Spleen (tissue), 11 donors: ENCODE data around the gene FBXO40. TPM values are rescaled to one million over a fixed set of nuclear protein-coding genes. Genes with fewer than 3 reads are reported as not detected.

Source experiments
- DNase-seq: peaks from one replicate; pipeline ENCODE4 v3.0.0-alpha.2; 2020
- H3K27ac ChIP-seq, 8 donors: fragments of 200-600 bp; sonication (generic) in 7 of 8; 1 replicate in 4 of 8; 2 replicates in 4 of 8; pipeline versions ENCODE4 v1.5.0 to v1.8.0; 2016 to 2021; ENCODE audit warnings: inconsistent platforms in 4 of 8, mild to moderate bottlenecking in 4 of 8, moderate library complexity in 1 of 8
- H3K27me3 ChIP-seq, 7 donors: fragments of 200-600 bp; sonication (generic) in 6 of 7; replicated peaks in 1 of 7; 1 replicate in 4 of 7; 2 replicates in 3 of 7; pipeline versions ENCODE4 v1.5.0 to v1.8.0; 2016 to 2021; ENCODE audit warnings: inconsistent platforms in 3 of 7, mild to moderate bottlenecking in 1 of 7
- H3K36me3 ChIP-seq, 6 donors: fragments of 200-600 bp; sonication (generic) in 5 of 6; 1 replicate in 4 of 6; 2 replicates in 2 of 6; pipeline versions ENCODE4 v1.5.0 to v1.8.0; 2016 to 2021; ENCODE audit warnings: inconsistent platforms in 2 of 6
- H3K4me1 ChIP-seq, 6 donors: fragments of 200-600 bp; sonication (generic) in 5 of 6; 1 replicate in 3 of 6; 2 replicates in 3 of 6; pipeline versions ENCODE4 v1.5.0 to v1.8.0; 2016 to 2021; ENCODE audit warnings: inconsistent platforms in 3 of 6
- H3K4me3 ChIP-seq, 8 donors: fragments of 200-600 bp; sonication (generic) in 7 of 8; 1 replicate in 4 of 8; 2 replicates in 4 of 8; pipeline versions ENCODE4 v1.5.0 to v1.8.0; 2016 to 2021; ENCODE audit warnings: inconsistent platforms in 4 of 8, mild to moderate bottlenecking in 4 of 8, moderate library complexity in 2 of 8
- H3K9me3 ChIP-seq, 8 donors: fragments of 200-600 bp; sonication (generic) in 7 of 8; 1 replicate in 4 of 8; 2 replicates in 4 of 8; pipeline versions ENCODE4 v1.5.0 to v1.8.0; 2016 to 2021; ENCODE audit warnings: inconsistent platforms in 4 of 8
- CTCF ChIP-seq, 11 experiments: fragments of 200-600 bp in 7 of 11; fragments of 450-650 bp in 4 of 11; sonication (generic) in 4 of 11; IDR thresholded peaks in 8 of 11; conservative IDR thresholded peaks in 3 of 11; 1 replicate in 7 of 11; 2 replicates in 4 of 11; pipeline versions ENCODE4 v1.4.0 to v1.8.0; 2016 to 2021; ENCODE audit warnings: antibody characterized with exemption in 11 of 11, inconsistent platforms in 4 of 11, mild to moderate bottlenecking in 1 of 11
- POLR2A ChIP-seq, 3 donors: fragments of 450-650 bp; IDR thresholded peaks; one replicate each; pipeline ENCODE4 v1.5.1; 2017; ENCODE audit warnings: antibody characterized with exemption in 3 of 3, mild to moderate bottlenecking in 1 of 3
- POLR2AphosphoS5 ChIP-seq, 3 donors: sonication (generic); formaldehyde crosslinking; IDR thresholded peaks; one replicate each; pipeline ENCODE4 v1.5.1; 2017; ENCODE audit warnings: antibody characterized with exemption in 3 of 3
- WGBS, 5 donors: extraction: QIAGEN DNeasy Blood & Tissue Kit in 3 of 5; methylation state at CpG; one replicate each; pipeline versions ENCODE4 v1.1.5 to v1.1.7; 2013 to 2018; 5-methylcytosine and 5-hydroxymethylcytosine counted together
- intact Hi-C: fragments of 100-400 bp; cut with DNase I; formaldehyde crosslinking; loops from one replicate; pipeline ENCODE4 v1.15.0; 2023; ENCODE audit warnings: low total_unique reads
- polyA plus RNA-seq, 3 donors: library from polyadenylated mRNA; stranded (reverse); fragments of 200-250 nt; gene quantifications; one replicate each; pipeline ENCODE4 v1.2.1, GENCODE V29; 2013
- total RNA-seq, 7 donors: library from RNA; depleted of rRNA in 3 of 7; stranded (reverse); fragments of >200 nt in 3 of 7; fragmentation: NEBNext Ultra II Directional in 4 of 7; extraction: Animal tissue kit (Norgen Biotek cat#: 25700) in 4 of 7; gene quantifications; one replicate each; pipeline versions ENCODE4 v1.1.0 to v1.2.1, GENCODE V29; 2016 to 2021
- donor health status: healthy with polysubstance abuse.
- donor health status: DM: no; HTN: no; CAD: no; lungs with moderate emphysema.
- donor health status: DM: no; HTN: no; CAD: no.
- donor health status: Bipolar disorder and iron deficiency.
- donor health status: healthy.
- donor health status: DM: no; HTN: no; CAD: no.
- donor health status: DM: yes; HTN: yes; CAD: no.

The FBXO40 gene
- total and polyA plus RNA-seq, 10 donors, result not detected

DNA sequence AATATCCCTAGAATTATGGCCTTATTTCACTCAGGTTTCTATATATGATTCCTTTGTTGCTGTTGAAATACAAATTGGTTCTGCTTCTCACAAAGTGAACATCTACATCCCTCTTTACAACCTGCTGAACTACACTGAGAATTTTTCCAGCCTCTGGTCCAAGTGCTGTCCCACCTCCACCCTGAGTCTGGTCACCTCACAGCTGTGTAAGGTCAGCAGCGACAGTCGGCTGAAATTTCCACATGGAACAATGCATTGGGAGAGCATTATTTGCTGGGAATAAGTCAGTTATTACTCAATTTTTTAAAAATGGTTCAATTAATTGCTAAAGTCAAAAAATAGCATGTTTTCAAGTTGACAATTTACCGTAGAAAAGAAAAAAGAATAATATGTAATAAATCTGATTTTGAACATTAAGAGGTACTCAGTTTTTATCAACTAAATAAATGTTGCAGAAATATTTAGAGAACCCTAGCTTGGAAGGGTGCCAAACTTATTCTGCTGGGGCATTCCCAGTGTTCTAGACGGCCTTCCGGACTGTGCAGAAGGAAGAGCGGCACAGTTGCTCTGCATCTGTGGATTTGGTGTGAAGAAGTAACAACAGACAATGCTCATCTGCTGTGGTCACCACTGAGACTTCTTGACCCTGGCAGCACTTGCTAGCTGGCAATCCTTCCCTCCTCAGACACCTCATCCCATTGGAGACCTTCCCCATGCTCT is 65.7 kb downstream of the FBXO40 start:
- Histone ChIP-seq H3K27ac (peak overlapping the region; percentile 90 to 98 (median 96)), H3K27me3 (no peaks in the 10 kb centered on the region), H3K4me1 (peaks cover 29 to 75% (median 56%) of the 10 kb centered on the region in 6 donors), H3K9me3 (no peaks in the 10 kb centered on the region), H3K36me3 (peaks cover 2 to 72% (median 38%) of the 10 kb centered on the region in 6 donors), H3K4me3 (peak overlapping the region; percentile 35 to 71 (median 46))
- no peak for TF ChIP-seq POLR2AphosphoS5 (IDR thresholded peaks at IDR 0.05)
- no peak for TF ChIP-seq POLR2A (IDR thresholded peaks at IDR 0.05)
- no peak for TF ChIP-seq CTCF (IDR thresholded peaks at IDR 0.05 in 8 of 11, conservative IDR thresholded peaks at IDR 0.05 in 3 of 11)
- intact Hi-C loops, result no loop called here
- WGBS, 5 donors, result 70 to 87% (median 81%) methylated on average over 6 of the region's 6 CpGs
- DNase-seq, result no peak

GRCh38 chr3:121659586-121659985 is 66.4 kb downstream of the FBXO40 start:
- Histone ChIP-seq H3K4me3 (peak overlapping the region; percentile 35 to 71 (median 46)), H3K36me3 (peaks cover 2 to 72% (median 41%) of the 10 kb centered on the region in 6 donors), H3K27ac (peak overlapping the region; percentile 90 to 98 (median 96)), H3K27me3 (no peaks in the 10 kb centered on the region), H3K4me1 (peaks cover 29 to 68% (median 50%) of the 10 kb centered on the region in 6 donors), H3K9me3 (no peaks in the 10 kb centered on the region)
- TF ChIP-seq POLR2A (IDR thresholded peaks at IDR 0.05), result no peak
- TF ChIP-seq CTCF (IDR thresholded peaks at IDR 0.05 in 8 of 11, conservative IDR thresholded peaks at IDR 0.05 in 3 of 11), result no peak
- no peak for TF ChIP-seq POLR2AphosphoS5 (IDR thresholded peaks at IDR 0.05)
- DNase-seq, result no peak
- 61 to 91% (median 73%) methylated on average over 3 of the region's 3 CpGs for WGBS, 5 donors
- intact Hi-C loops, result no loop called here

DNA sequence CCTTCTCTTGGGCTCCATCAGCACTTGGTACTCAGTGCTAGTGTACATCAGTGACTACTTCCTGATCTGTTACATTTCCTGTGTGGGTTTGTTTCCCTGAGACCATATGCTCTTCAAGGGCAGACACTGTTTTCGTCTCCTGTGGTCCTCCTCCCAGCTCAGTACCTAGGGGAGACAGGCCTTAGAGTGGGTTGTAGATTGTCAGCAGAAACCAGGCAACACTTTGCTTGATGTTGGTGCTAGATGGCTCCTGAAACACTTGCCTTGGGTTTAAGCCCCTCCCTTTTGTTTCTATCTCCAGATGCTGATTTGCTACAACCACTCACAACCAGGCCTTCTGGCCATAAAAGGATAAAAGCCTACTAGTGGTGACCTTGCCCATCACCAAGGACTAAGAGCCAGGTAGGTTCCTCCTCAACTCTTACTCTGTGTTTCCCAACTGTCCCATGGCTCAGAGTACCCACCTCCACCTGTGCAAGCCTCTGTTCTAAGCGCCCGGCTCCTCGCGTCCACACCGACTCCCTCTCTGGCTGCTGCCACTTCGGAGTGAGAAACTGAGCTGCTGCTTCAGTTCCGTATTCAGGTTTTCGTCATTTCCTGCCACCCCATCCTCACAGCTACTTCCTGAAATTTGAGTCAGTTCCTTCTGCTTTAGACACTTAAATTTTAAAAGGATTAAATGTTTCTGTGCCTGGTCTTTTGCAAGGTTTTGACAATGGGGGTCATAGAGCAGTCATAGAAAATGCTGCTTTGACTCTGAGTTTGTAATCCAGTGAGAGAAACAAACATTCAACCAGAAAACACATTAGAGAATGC is 67.4 kb downstream of the FBXO40 start, which contains the start of gene HCLS1:
TSS of gene HCLS1 (minus strand) at position 548 of the 816 bp plus-strand sequence. CDS start 2,556 bp downstream, outside the sequence.
- DNase-seq, result peak; percentile 93
- no peaks in the 10 kb centered on the region for H3K9me3 ChIP-seq
- 5 to 21% (median 11%) methylated on average over 9 of the region's 9 CpGs for WGBS, 5 donors
- peak within 1 kb of the TSS; percentile 35 to 71 (median 46) for H3K4me3 ChIP-seq
- TF ChIP-seq CTCF (IDR thresholded peaks at IDR 0.05 in 8 of 11, conservative IDR thresholded peaks at IDR 0.05 in 3 of 11), result peak in 6 of 11 experiments; percentile 8 to 28 (median 22)
- peak; percentile 70 to 99 (median 96) for TF ChIP-seq POLR2AphosphoS5 (IDR thresholded peaks at IDR 0.05)
- peak; percentile 82 to 90 (median 90) for TF ChIP-seq POLR2A (IDR thresholded peaks at IDR 0.05)
- peak within 1 kb of the TSS; percentile 90 to 98 (median 96) for H3K27ac ChIP-seq
- peaks cover 2 to 72% (median 49%) of the 10 kb centered on the region in 6 donors for H3K36me3 ChIP-seq
- H3K27me3 ChIP-seq, result no peaks in the 10 kb centered on the region
- intact Hi-C loops, result no loop called here
- H3K4me1 ChIP-seq, result peaks cover 28 to 58% (median 43%) of the 10 kb centered on the region in 6 donors
